Stimulated activated CD4-positive, alpha-beta T cell treated with anti-CD3 and anti-CD28 coated beads, TNF-alpha, amount 100 ng/mL, for 48 hours (primary cell): ENCODE data around the gene PPP2R1B.

Source experiments
- DNase-seq, 3 donors: peaks; one replicate each; pipeline ENCODE4 v3.0.0-alpha.2; 2020; ENCODE audit warnings: low read depth in 3 of 3

The PPP2R1B gene

GRCh38 chr11:111765984-111766833 is at the start of gene PPP2R1B:
Gene PPP2R1B, minus strand, starts transcription at chr11:111766389. Its CDS starts 28 bp downstream, at chr11:111766361.
- DNase-seq, result peak; percentile 47 to 70 (median 55)

- DNase-seq, result no peak
Measured at GRCh38 chr11:111815489-111815888, 49.3 kb upstream of the PPP2R1B start.

- DNase-seq, result no peak
Measured at GRCh38 chr11:111814557-111815320, 48.5 kb upstream of the PPP2R1B start.

GRCh38 chr11:111814106-111814505 is 47.9 kb upstream of the PPP2R1B start:
- no peak for DNase-seq

GRCh38 chr11:111812211-111812610 is 46.0 kb upstream of the PPP2R1B start:
- no peak for DNase-seq

- DNase-seq, result no peak
Measured at GRCh38 chr11:111811445-111811844, 45.3 kb upstream of the PPP2R1B start.

GRCh38 chr11:111808834-111809233 is 42.6 kb upstream of the PPP2R1B start:
- DNase-seq, result no peak

GRCh38 chr11:111808063-111808588 is 41.9 kb upstream of the PPP2R1B start:
- no peak for DNase-seq

- no peak for DNase-seq
Measured at GRCh38 chr11:111807076-111807475, 40.9 kb upstream of the PPP2R1B start.

- DNase-seq, result no peak
Measured at GRCh38 chr11:111801135-111801534, 34.9 kb upstream of the PPP2R1B start.

GRCh38 chr11:111798279-111798678 is 32.1 kb upstream of the PPP2R1B start:
- DNase-seq, result no peak

- DNase-seq, result no peak
Measured at GRCh38 chr11:111797145-111797581, 31.0 kb upstream of the PPP2R1B start.

GRCh38 chr11:111796696-111797095 is 30.5 kb upstream of the PPP2R1B start:
- no peak for DNase-seq

- DNase-seq, result no peak
Measured at GRCh38 chr11:111795334-111795985, 29.3 kb upstream of the PPP2R1B start.

GRCh38 chr11:111793863-111794262 is 27.7 kb upstream of the PPP2R1B start:
- no peak for DNase-seq

GRCh38 chr11:111792955-111793500 is 26.8 kb upstream of the PPP2R1B start:
- no peak for DNase-seq

GRCh38 chr11:111792314-111792713 is 26.1 kb upstream of the PPP2R1B start:
- no peak for DNase-seq

GRCh38 chr11:111788464-111788863 is 22.3 kb upstream of the PPP2R1B start:
- DNase-seq, result no peak

- DNase-seq, result no peak
Measured at GRCh38 chr11:111788051-111788450, 21.9 kb upstream of the PPP2R1B start.

GRCh38 chr11:111785886-111786412 is 19.8 kb upstream of the PPP2R1B start:
- no peak for DNase-seq

GRCh38 chr11:111785076-111785475 is 18.9 kb upstream of the PPP2R1B start:
- DNase-seq, result no peak
